Fibroblast of skin of back (primary cell): ENCODE data around the gene ATM. TPM values are rescaled to one million over a fixed set of nuclear protein-coding genes. Genes with fewer than 3 reads are reported as not detected.

Source experiments
- DNase-seq: peaks from one replicate; pipeline ENCODE4 v3.0.0-alpha.2; 2013
- polyA plus RNA-seq, 2 experiments: library from polyadenylated mRNA; unstranded; fragments of 120-200 nt; gene quantifications; one replicate each; pipeline ENCODE4 v1.2.1, GENCODE V29; 2013; ENCODE audit not compliant: insufficient read length in 2 of 2

ATM gene
- polyA plus RNA-seq (2013, experiment 1 of 2; ENCODE audit: insufficient read length) = 25.3 TPM
- polyA plus RNA-seq (2013, experiment 2 of 2; ENCODE audit: insufficient read length) = 32.8 TPM

- DNase-seq = peak; percentile 99
Measured at GRCh38 chr11:108222574-108223347, at the start of gene ATM, which contains the start of gene NPAT. TSS of gene ATM (plus strand) at chr11:108223067. CDS start at chr11:108227625, 4,558 bp downstream. TSS of gene NPAT (minus strand) at chr11:108222638. CDS start at chr11:108222536, 102 bp downstream.

- DNase-seq = no peak
Measured at GRCh38 chr11:108177570-108177969, 45.3 kb upstream of the ATM start.

GRCh38 chr11:108193725-108194124 lies 29.1 kb upstream of the ATM start:
- no peak for DNase-seq

- DNase-seq = no peak
Measured at GRCh38 chr11:108196901-108197300, 26.0 kb upstream of the ATM start.

GRCh38 chr11:108197351-108197750 lies 25.5 kb upstream of the ATM start:
- no peak for DNase-seq

GRCh38 chr11:108198833-108199232 lies 24.0 kb upstream of the ATM start:
- no peak for DNase-seq

GRCh38 chr11:108199446-108200321 lies 23.2 kb upstream of the ATM start:
- peak; percentile 16 for DNase-seq

GRCh38 chr11:108203075-108203474 lies 19.8 kb upstream of the ATM start:
- DNase-seq = no peak

GRCh38 chr11:108204376-108204775 lies 18.5 kb upstream of the ATM start:
- DNase-seq = no peak

- DNase-seq = no peak
Measured at GRCh38 chr11:108204929-108205499, 17.9 kb upstream of the ATM start.

GRCh38 chr11:108206171-108206570 lies 16.7 kb upstream of the ATM start:
- no peak for DNase-seq

- no peak for DNase-seq
Measured at GRCh38 chr11:108206969-108207682, 15.7 kb upstream of the ATM start.

- no peak for DNase-seq
Measured at GRCh38 chr11:108207683-108208060, 15.2 kb upstream of the ATM start.

- DNase-seq = no peak
Measured at GRCh38 chr11:108210441-108210840, 12.4 kb upstream of the ATM start.

- no peak for DNase-seq
Measured at GRCh38 chr11:108213784-108214183, 9.1 kb upstream of the ATM start.

GRCh38 chr11:108216988-108217387 lies 5.9 kb upstream of the ATM start:
- DNase-seq = no peak

- DNase-seq = peak; percentile 2
Measured at GRCh38 chr11:108218455-108218854, 4.4 kb upstream of the ATM start.

- no peak for DNase-seq
Measured at GRCh38 chr11:108218912-108219783, 3.7 kb upstream of the ATM start.

GRCh38 chr11:108220721-108221336 lies 2.0 kb upstream of the ATM start:
- peak; percentile 4 for DNase-seq

GRCh38 chr11:108221371-108221770 lies 1.5 kb upstream of the ATM start:
- peak; percentile 21 for DNase-seq
